Lung (tissue), 12 donors: Measurements from ENCODE around the gene RCE1. TPM values are rescaled to one million over a fixed set of nuclear protein-coding genes. Genes with fewer than 3 reads are reported as not detected.

Experiments
- ATAC-seq: fragments of 200-7000 bp; cut with Tn5 transposase; one replicate; pipeline ENCODE4 v1.9.1; 2020; ENCODE audit warnings: moderate number of reproducible peaks; ENCODE audit not compliant: insufficient read depth, low FRiP score
- DNase-seq, 3 donors: peaks; one replicate each; pipeline ENCODE4 v3.0.0-alpha.2; 2013 to 2017
- H3K27ac ChIP-seq, 2 donors: one replicate each; pipeline ENCODE4 v1.5.1; 2013; ENCODE audit warnings: mild to moderate bottlenecking in 2 of 2, moderate library complexity in 2 of 2, control low read depth in 1 of 2, inconsistent platforms in 1 of 2, low read depth in 1 of 2, low read length in 1 of 2
- H3K27me3 ChIP-seq, 3 donors: one replicate each; pipeline ENCODE4 v1.5.1; 2013; ENCODE audit warnings: low read length in 2 of 3; ENCODE audit not compliant: control insufficient read depth in 3 of 3, insufficient read depth in 3 of 3
- H3K36me3 ChIP-seq, 4 donors: one replicate each; pipeline ENCODE4 v1.5.1; 2013; ENCODE audit warnings: low read length in 4 of 4, mild to moderate bottlenecking in 1 of 4, moderate library complexity in 1 of 4; ENCODE audit not compliant: control insufficient read depth in 4 of 4, insufficient read depth in 4 of 4
- H3K4me1 ChIP-seq, 5 donors: one replicate each; pipeline ENCODE4 v1.5.1; 2013; ENCODE audit warnings: low read length in 5 of 5, mild to moderate bottlenecking in 2 of 5, moderate library complexity in 1 of 5; ENCODE audit not compliant: control insufficient read depth in 5 of 5, insufficient read depth in 5 of 5
- H3K4me3 ChIP-seq: one replicate; pipeline ENCODE4 v1.5.1; 2013; ENCODE audit warnings: mild to moderate bottlenecking, control low read depth, moderate library complexity
- H3K9ac ChIP-seq, 2 donors: one replicate each; pipeline ENCODE4 v1.5.1; 2013; ENCODE audit warnings: low read length in 2 of 2, control low read depth in 1 of 2; ENCODE audit not compliant: insufficient read depth in 1 of 2
- H3K9me3 ChIP-seq, 4 donors: one replicate each; pipeline ENCODE4 v1.5.1; 2013; ENCODE audit warnings: low read length in 3 of 4, mild to moderate bottlenecking in 1 of 4, moderate library complexity in 1 of 4; ENCODE audit not compliant: control insufficient read depth in 4 of 4, insufficient read depth in 3 of 4
- WGBS, 2 donors: extraction: QIAGEN DNeasy Blood & Tissue Kit; methylation state at CpG; one replicate each; pipeline ENCODE4 v1.1.7; 2013; 5-methylcytosine and 5-hydroxymethylcytosine counted together
- polyA plus RNA-seq, 2 donors: library from polyadenylated mRNA; stranded (reverse); fragments of 200-250 nt; gene quantifications; one replicate each; pipeline ENCODE4 v1.2.1, GENCODE V29; 2013
- total RNA-seq, 2 donors: library from RNA; depleted of rRNA in 1 of 2; stranded (reverse); fragments of >200 nt in 1 of 2; gene quantifications; one replicate each; pipeline ENCODE4 v1.2.1, GENCODE V29; 2014 to 2021
- TF ChIP-seq, protein P1 (sequence below): IDR thresholded peaks from 2 replicates; pipeline ENCODE4 v1.5.1; 2012; ENCODE audit warnings: mild to moderate bottlenecking; ENCODE audit errors: control extremely low read depth, extremely low read depth
- donor health status: control.
- donor health status: control.
- donor health status: Bipolar disorder and iron deficiency.
- donor health status: healthy.
- donor health status: DM: yes; HTN: yes; CAD: no.

The RCE1 gene
- total and polyA plus RNA-seq, 4 donors = 8.7 to 24.0 (median 21.2) TPM

DNA sequence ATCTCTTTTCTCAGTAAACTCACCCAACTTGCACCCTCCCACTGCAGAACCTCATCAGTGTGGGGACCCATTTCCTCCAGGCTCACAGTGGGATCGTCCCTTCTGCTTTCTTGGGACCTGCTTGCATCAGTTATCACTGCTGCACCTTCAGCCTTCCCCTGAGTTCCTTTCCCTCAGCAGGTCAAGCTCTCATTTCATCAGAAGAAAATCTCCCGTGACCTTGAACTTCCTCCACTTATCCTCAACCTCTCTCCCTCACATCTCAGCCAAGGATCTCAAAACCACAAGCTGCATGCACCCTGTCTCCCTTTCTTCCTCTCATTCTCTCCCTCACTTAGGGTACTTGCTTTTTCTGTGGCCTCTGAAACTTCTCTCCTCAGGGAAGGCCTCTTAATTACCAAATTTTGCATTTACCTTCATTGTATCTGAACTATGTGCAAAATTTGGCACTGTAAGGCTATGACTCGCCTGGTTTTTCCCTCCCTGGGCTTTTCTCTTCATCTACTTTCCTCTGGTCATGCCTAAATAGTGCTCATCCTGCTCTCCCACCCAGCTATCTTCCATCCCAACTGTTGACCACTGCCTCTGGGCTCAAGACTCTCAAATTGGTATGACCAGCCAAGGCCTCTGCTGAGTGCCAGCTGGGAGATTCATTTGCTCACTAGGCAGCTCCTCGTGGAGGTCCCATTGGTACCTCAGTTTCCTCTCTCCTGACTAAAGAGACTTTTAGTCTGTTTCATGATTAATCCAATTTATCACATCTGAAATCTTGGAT is 2.7 kb upstream of the RCE1 start:
- H3K27ac ChIP-seq = no peak overlapping the region
- TF ChIP-seq, protein P1, sequence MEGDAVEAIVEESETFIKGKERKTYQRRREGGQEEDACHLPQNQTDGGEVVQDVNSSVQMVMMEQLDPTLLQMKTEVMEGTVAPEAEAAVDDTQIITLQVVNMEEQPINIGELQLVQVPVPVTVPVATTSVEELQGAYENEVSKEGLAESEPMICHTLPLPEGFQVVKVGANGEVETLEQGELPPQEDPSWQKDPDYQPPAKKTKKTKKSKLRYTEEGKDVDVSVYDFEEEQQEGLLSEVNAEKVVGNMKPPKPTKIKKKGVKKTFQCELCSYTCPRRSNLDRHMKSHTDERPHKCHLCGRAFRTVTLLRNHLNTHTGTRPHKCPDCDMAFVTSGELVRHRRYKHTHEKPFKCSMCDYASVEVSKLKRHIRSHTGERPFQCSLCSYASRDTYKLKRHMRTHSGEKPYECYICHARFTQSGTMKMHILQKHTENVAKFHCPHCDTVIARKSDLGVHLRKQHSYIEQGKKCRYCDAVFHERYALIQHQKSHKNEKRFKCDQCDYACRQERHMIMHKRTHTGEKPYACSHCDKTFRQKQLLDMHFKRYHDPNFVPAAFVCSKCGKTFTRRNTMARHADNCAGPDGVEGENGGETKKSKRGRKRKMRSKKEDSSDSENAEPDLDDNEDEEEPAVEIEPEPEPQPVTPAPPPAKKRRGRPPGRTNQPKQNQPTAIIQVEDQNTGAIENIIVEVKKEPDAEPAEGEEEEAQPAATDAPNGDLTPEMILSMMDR = no peak
- peaks cover 0 to 21% (median 6%) of the 10 kb centered on the region in 5 donors for H3K4me1 ChIP-seq
- H3K9me3 ChIP-seq = no peaks in the 10 kb centered on the region
- DNase-seq (no peak), ATAC-seq (no peak)
- H3K9ac ChIP-seq = no peak overlapping the region
- no peaks in the 10 kb centered on the region for H3K27me3 ChIP-seq
- peaks cover 0 to 14% (median 12%) of the 10 kb centered on the region in 4 donors for H3K36me3 ChIP-seq
- no peak overlapping the region for H3K4me3 ChIP-seq
- 72 to 83% methylated on average over 4 of the region's 4 CpGs for WGBS, 2 donors

DNA sequence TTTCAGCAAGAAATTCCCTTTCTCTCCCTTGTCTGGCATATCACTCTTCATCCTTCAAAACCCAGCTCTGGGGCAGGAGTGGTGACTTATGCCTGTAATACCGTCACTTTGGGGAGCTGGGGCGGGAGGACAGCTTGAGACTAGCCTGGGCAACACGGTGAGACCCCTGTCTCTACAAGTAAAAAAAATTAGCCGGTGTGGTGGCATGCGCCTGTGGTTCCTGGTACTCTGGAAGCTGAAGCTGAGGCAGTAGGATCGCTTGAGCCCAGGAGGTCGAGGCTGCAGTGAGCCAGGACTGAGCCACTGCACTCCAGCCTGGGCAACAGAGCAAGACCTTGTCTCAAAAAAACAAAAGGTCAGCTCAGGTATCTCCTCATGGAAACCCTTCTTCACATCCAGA is 1.4 kb upstream of the RCE1 start:
- Histone ChIP-seq H3K9me3 (no peaks in the 10 kb centered on the region), H3K27ac (no peak overlapping the region), H3K9ac (peak overlapping the region; percentile 75 to 91), H3K36me3 (peaks cover 3 to 23% (median 15%) of the 10 kb centered on the region in 4 donors), H3K4me3 (no peak overlapping the region), H3K4me1 (peaks cover 0 to 21% (median 6%) of the 10 kb centered on the region in 5 donors), H3K27me3 (no peaks in the 10 kb centered on the region)
- DNase-seq = no peak
- ATAC-seq = no peak
- TF ChIP-seq, protein P1 = no peak
- WGBS, 2 donors = 90 to 92% methylated on average over 7 of the region's 7 CpGs

DNA sequence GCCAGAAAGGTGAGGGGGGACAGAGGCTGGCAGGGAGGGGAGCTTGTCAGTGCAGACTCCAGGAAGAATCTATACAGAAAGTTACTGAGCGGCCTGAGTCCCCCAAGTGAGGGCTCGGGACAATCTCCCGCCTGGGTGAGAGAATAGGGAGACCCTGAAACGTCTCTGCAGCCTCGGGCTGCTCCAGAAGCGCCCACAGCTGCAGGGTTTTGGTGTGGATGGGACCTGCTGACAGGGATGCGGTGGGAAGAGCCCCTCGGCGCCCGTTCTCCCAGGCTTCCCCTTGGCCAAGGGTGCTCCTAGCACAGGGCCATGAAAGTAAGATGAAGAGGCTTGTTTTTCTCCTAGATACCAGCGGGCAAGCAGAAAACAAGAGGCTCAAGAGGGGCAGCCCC is 743 bp upstream of the RCE1 start:
- no peak for DNase-seq
- Histone ChIP-seq H3K4me1 (peaks cover 0 to 21% (median 6%) of the 10 kb centered on the region in 5 donors), H3K9me3 (no peaks in the 10 kb centered on the region), H3K36me3 (peaks cover 3 to 25% (median 15%) of the 10 kb centered on the region in 4 donors), H3K9ac (peak overlapping the region; percentile 75 to 91), H3K27ac (peak overlapping the region; percentile 90 to 99), H3K27me3 (no peaks in the 10 kb centered on the region), H3K4me3 (peak overlapping the region; percentile 94)
- no peak for ATAC-seq
- TF ChIP-seq, protein P1 = no peak
- 2 to 3% methylated on average over 11 of the region's 11 CpGs for WGBS, 2 donors
